NCI-H146 treated with DMSO at 0.1 percent for 48 hours (cell line): ENCODE measurements around the gene ADH1C.
"Not testable (repeated sequence)": the region's sequence is repeated elsewhere in the genome, so short reads cannot be mapped to it uniquely, and the experiment has no call there.

Experiments used
- DNase-seq: peaks from one replicate; lab custom pipeline; 2025; ENCODE audit not compliant: unreplicated experiment; lab: John Stamatoyannopoulos, UW

ADH1C gene

GRCh38 chr4:99359480-99360204, 7.1 kb upstream of the ADH1C start:
- no peak for DNase-seq

GRCh38 chr4:99357948-99358347, 5.4 kb upstream of the ADH1C start:
- no peak for DNase-seq

GRCh38 chr4:99356992-99357391, 4.4 kb upstream of the ADH1C start:
- DNase-seq, result no peak

GRCh38 chr4:99356149-99356548, 3.6 kb upstream of the ADH1C start:
- DNase-seq, result not testable (repeated sequence)

GRCh38 chr4:99351487-99351886, 1.1 kb downstream of the ADH1C start:
- DNase-seq, result no peak

GRCh38 chr4:99349338-99349737, 3.2 kb downstream of the ADH1C start:
- no peak for DNase-seq

- DNase-seq, result not testable (repeated sequence)
Measured at GRCh38 chr4:99342624-99343023, 9.9 kb downstream of the ADH1C start.

- DNase-seq, result no peak
Measured at GRCh38 chr4:99341426-99341825, 11.1 kb downstream of the ADH1C start.

- no peak for DNase-seq
Measured at GRCh38 chr4:99339172-99339571, 13.4 kb downstream of the ADH1C start.

- no peak for DNase-seq
Measured at GRCh38 chr4:99336553-99336952, 16.0 kb downstream of the ADH1C start.

- DNase-seq, result no peak
Measured at GRCh38 chr4:99334880-99335279, 17.7 kb downstream of the ADH1C start.

GRCh38 chr4:99330648-99331047, 21.9 kb downstream of the ADH1C start:
- no peak for DNase-seq

GRCh38 chr4:99329876-99330275, 22.7 kb downstream of the ADH1C start:
- no peak for DNase-seq

- DNase-seq, result no peak
Measured at GRCh38 chr4:99324979-99325378, 27.6 kb downstream of the ADH1C start.

- DNase-seq, result no peak
Measured at GRCh38 chr4:99324361-99324760, 28.2 kb downstream of the ADH1C start.

- no peak for DNase-seq
Measured at GRCh38 chr4:99323756-99324155, 28.8 kb downstream of the ADH1C start.

GRCh38 chr4:99321241-99322191, 31.0 kb downstream of the ADH1C start, which contains the start of gene ADH1B:
Gene ADH1B (minus strand): TSS chr4:99321401. CDS start chr4:99321331, 70 bp downstream.
- no peak for DNase-seq

GRCh38 chr4:99317811-99318210, 34.7 kb downstream of the ADH1C start:
- not testable (repeated sequence) for DNase-seq

- no peak for DNase-seq
Measured at GRCh38 chr4:99317354-99317753, 35.2 kb downstream of the ADH1C start.

- no peak for DNase-seq
Measured at GRCh38 chr4:99315839-99316238, 36.7 kb downstream of the ADH1C start.

GRCh38 chr4:99314211-99314610, 38.3 kb downstream of the ADH1C start:
- DNase-seq, result no peak

- no peak for DNase-seq
Measured at GRCh38 chr4:99310389-99310788, 42.2 kb downstream of the ADH1C start.
